Midbrain (tissue), 1 donor: ENCODE measurements around the gene SIK2.
A peak's percentile ranks its signal among the peaks of the same experiment; 100 is the strongest.
"Not testable (repeated sequence)": the region's sequence is repeated elsewhere in the genome, so short reads cannot be mapped to it uniquely, and the experiment has no call there.

Experiments
- DNase-seq: peaks from one replicate; lab custom pipeline; 2025; lab: John Stamatoyannopoulos, UW

Gene SIK2

GRCh38 chr11:111624608-111625007 is 22.4 kb downstream of the SIK2 start:
- DNase-seq, result no peak

GRCh38 chr11:111627591-111627990 is 25.3 kb downstream of the SIK2 start:
- DNase-seq, result no peak

GRCh38 chr11:111629499-111629898 is 27.2 kb downstream of the SIK2 start:
- DNase-seq, result no peak

GRCh38 chr11:111631024-111631665 is 28.9 kb downstream of the SIK2 start:
- DNase-seq, result no peak

GRCh38 chr11:111631666-111632039 is 29.4 kb downstream of the SIK2 start:
- no peak for DNase-seq

- no peak for DNase-seq
Observed at GRCh38 chr11:111632516-111633220, 30.4 kb downstream of the SIK2 start.

- DNase-seq, result no peak
Observed at GRCh38 chr11:111633248-111633647, 31.0 kb downstream of the SIK2 start.

GRCh38 chr11:111633756-111634362 is 31.6 kb downstream of the SIK2 start:
- DNase-seq, result no peak

GRCh38 chr11:111634981-111635705 is 32.9 kb downstream of the SIK2 start:
- DNase-seq, result no peak

GRCh38 chr11:111635706-111636045 is 33.4 kb downstream of the SIK2 start:
- peak; percentile 53 for DNase-seq

GRCh38 chr11:111637885-111638284 is 35.6 kb downstream of the SIK2 start:
- no peak for DNase-seq

- DNase-seq, result no peak
Observed at GRCh38 chr11:111639226-111639925, 37.1 kb downstream of the SIK2 start.

- no peak for DNase-seq
Observed at GRCh38 chr11:111641339-111642015, 39.2 kb downstream of the SIK2 start.

- DNase-seq, result no peak
Observed at GRCh38 chr11:111642542-111642941, 40.3 kb downstream of the SIK2 start.

- no peak for DNase-seq
Observed at GRCh38 chr11:111644922-111645321, 42.7 kb downstream of the SIK2 start.

- no peak for DNase-seq
Observed at GRCh38 chr11:111645657-111646316, 43.5 kb downstream of the SIK2 start.

- DNase-seq, result not testable (repeated sequence)
Observed at GRCh38 chr11:111651336-111651735, 49.1 kb downstream of the SIK2 start.

GRCh38 chr11:111652184-111652583 is 49.9 kb downstream of the SIK2 start:
- no peak for DNase-seq

- no peak for DNase-seq
Observed at GRCh38 chr11:111654601-111655000, 52.4 kb downstream of the SIK2 start.

- no peak for DNase-seq
Observed at GRCh38 chr11:111655924-111656323, 53.7 kb downstream of the SIK2 start.

- not testable (repeated sequence) for DNase-seq
Observed at GRCh38 chr11:111657905-111658304, 55.7 kb downstream of the SIK2 start.
